Measurements from ENCODE around the gene SART1. TPM values are rescaled to one million over a fixed set of nuclear protein-coding genes. Genes with fewer than 3 reads are reported as not detected.

SART1 gene
- polyA plus RNA-seq, 1 donor from 2014 or later, result 34.9 TPM

DNA sequence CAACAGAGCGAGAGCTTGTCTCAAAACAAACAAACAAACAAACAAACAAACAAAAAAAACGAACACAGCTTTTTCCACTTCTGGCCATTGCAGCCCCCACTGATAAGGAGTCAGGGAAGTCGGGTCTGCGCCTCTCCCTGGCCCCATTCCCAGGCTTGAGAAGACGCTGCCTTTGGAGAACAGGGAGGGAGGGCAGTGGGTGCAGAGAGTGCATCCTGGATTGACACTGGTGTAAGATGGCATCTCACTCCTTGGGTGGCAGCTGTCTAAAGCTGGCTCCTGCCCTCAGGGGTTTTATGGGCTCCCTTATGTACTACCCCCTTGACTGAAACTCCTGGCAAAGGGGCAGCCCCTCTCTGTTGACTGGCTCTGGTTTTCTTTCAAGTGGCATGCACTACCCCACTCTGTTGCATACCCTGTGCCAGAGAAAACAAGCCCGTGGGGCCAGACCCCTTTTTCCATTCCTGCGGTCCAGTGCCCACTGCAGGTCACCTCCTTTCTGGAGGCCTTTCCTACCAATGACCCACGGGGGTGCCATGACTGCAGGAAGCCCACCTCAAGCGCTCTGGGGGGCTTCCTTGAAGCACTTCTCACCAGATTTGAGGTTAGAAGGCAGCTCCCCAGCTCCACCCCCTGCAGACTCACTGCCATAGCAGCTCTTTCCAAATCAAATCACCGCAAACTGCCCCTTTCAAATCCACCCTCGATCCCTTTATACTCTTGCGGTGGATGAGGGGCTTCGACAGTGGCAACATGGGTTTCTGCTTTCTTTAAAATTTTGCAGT, 29.6 kb upstream of the SART1 start:
- Histone ChIP-seq H3K4me3 (ENCODE audit: low read length) (no peak overlapping the region), H3K27ac (ENCODE audit: low read length) (no peak overlapping the region), H3K9me2 (ENCODE audit: insufficient read depth, low read length) (no peaks in the 10 kb centered on the region), H2AFZ (ENCODE audit: low read depth, low read length) (no peak overlapping the region), H3K9me3 (ENCODE audit: low read length) (no peaks in the 10 kb centered on the region), H3F3A (ENCODE audit: insufficient read depth, low read length, poor library complexity, severe bottlenecking) (no peaks in the 10 kb centered on the region), H3K9ac (ENCODE audit: low read length) (no peak overlapping the region), H3K79me2 (replicated peaks; ENCODE audit: insufficient read depth, low read length) (no peaks in the 10 kb centered on the region), H3K4me2 (ENCODE audit: low read length) (no peak overlapping the region), H3K27me3 (ENCODE audit: insufficient read depth, low read depth, low read length) (no peaks in the 10 kb centered on the region), H3K36me3 (ENCODE audit: insufficient read depth, low read length) (no peaks in the 10 kb centered on the region), H4K20me1 (ENCODE audit: insufficient read depth) (no peaks in the 10 kb centered on the region)
- TF ChIP-seq POLR2AphosphoS5 (IDR thresholded peaks at IDR 0.05), result no peak
- TF ChIP-seq, protein P1, sequence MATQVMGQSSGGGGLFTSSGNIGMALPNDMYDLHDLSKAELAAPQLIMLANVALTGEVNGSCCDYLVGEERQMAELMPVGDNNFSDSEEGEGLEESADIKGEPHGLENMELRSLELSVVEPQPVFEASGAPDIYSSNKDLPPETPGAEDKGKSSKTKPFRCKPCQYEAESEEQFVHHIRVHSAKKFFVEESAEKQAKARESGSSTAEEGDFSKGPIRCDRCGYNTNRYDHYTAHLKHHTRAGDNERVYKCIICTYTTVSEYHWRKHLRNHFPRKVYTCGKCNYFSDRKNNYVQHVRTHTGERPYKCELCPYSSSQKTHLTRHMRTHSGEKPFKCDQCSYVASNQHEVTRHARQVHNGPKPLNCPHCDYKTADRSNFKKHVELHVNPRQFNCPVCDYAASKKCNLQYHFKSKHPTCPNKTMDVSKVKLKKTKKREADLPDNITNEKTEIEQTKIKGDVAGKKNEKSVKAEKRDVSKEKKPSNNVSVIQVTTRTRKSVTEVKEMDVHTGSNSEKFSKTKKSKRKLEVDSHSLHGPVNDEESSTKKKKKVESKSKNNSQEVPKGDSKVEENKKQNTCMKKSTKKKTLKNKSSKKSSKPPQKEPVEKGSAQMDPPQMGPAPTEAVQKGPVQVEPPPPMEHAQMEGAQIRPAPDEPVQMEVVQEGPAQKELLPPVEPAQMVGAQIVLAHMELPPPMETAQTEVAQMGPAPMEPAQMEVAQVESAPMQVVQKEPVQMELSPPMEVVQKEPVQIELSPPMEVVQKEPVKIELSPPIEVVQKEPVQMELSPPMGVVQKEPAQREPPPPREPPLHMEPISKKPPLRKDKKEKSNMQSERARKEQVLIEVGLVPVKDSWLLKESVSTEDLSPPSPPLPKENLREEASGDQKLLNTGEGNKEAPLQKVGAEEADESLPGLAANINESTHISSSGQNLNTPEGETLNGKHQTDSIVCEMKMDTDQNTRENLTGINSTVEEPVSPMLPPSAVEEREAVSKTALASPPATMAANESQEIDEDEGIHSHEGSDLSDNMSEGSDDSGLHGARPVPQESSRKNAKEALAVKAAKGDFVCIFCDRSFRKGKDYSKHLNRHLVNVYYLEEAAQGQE (IDR thresholded peaks at IDR 0.05; ENCODE audit: borderline replicate concordance), result no peak
- no peak for TF ChIP-seq MXI1 (conservative IDR thresholded peaks at IDR 0.05; ENCODE audit: poor library complexity, severe bottlenecking)
- no peak for TF ChIP-seq SMC3 (conservative IDR thresholded peaks at IDR 0.05; ENCODE audit: poor library complexity)
- TF ChIP-seq TAF1 (IDR thresholded peaks at IDR 0.05; ENCODE audit: low read depth), result no peak
- TF ChIP-seq, protein P2, sequence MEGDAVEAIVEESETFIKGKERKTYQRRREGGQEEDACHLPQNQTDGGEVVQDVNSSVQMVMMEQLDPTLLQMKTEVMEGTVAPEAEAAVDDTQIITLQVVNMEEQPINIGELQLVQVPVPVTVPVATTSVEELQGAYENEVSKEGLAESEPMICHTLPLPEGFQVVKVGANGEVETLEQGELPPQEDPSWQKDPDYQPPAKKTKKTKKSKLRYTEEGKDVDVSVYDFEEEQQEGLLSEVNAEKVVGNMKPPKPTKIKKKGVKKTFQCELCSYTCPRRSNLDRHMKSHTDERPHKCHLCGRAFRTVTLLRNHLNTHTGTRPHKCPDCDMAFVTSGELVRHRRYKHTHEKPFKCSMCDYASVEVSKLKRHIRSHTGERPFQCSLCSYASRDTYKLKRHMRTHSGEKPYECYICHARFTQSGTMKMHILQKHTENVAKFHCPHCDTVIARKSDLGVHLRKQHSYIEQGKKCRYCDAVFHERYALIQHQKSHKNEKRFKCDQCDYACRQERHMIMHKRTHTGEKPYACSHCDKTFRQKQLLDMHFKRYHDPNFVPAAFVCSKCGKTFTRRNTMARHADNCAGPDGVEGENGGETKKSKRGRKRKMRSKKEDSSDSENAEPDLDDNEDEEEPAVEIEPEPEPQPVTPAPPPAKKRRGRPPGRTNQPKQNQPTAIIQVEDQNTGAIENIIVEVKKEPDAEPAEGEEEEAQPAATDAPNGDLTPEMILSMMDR (IDR thresholded peaks at IDR 0.05; ENCODE audit: poor library complexity, severe bottlenecking), result no peak
- no peak for TF ChIP-seq EZH2 (IDR thresholded peaks at IDR 0.05; ENCODE audit: borderline replicate concordance, insufficient read depth, low read length, poor library complexity, severe bottlenecking)

DNA sequence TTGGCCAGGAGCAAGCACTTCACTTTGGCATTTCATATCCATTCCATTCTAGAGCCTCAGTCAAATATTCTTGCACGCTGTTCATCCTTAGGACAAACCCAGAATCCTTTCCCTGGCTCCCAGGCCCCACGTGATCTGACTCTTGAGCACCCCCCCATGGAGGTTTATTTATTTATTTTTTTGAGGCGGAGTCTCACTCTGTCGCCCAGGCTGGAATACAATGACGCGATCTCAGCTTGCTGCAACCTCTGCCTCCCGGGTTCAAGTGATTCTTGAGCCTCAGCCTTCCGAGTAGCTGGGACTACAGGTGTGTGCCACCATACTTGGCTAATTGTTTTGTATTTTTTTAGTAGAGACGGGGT, 29.0 kb upstream of the SART1 start:
- H3K9ac ChIP-seq (ENCODE audit: low read length), result no peak overlapping the region
- H3K79me2 ChIP-seq (replicated peaks; ENCODE audit: insufficient read depth, low read length), result no peaks in the 10 kb centered on the region
- TF ChIP-seq TAF1 (IDR thresholded peaks at IDR 0.05; ENCODE audit: low read depth) (no peak), EP300 (conservative IDR thresholded peaks at IDR 0.05; ENCODE audit: poor library complexity, severe bottlenecking) (no peak), EZH2 (IDR thresholded peaks at IDR 0.05; ENCODE audit: borderline replicate concordance, insufficient read depth, low read length, poor library complexity, severe bottlenecking) (no peak), RAD21 (conservative IDR thresholded peaks at IDR 0.05) (no peak), POLR2AphosphoS5 (IDR thresholded peaks at IDR 0.05) (no peak)
- TF ChIP-seq, protein P2 (IDR thresholded peaks at IDR 0.05; ENCODE audit: poor library complexity, severe bottlenecking), result no peak
- no peaks in the 10 kb centered on the region for H3K9me2 ChIP-seq (ENCODE audit: insufficient read depth, low read length)
- no peaks in the 10 kb centered on the region for H3F3A ChIP-seq (ENCODE audit: insufficient read depth, low read length, poor library complexity, severe bottlenecking)
- no peak overlapping the region for H3K4me3 ChIP-seq (ENCODE audit: low read length)
- H2AFZ ChIP-seq (ENCODE audit: low read depth, low read length), result no peak overlapping the region
- no peaks in the 10 kb centered on the region for H3K27me3 ChIP-seq (ENCODE audit: insufficient read depth, low read depth, low read length)
- no peak overlapping the region for H3K4me2 ChIP-seq (ENCODE audit: low read length)
- H3K36me3 ChIP-seq (ENCODE audit: insufficient read depth, low read length), result no peaks in the 10 kb centered on the region
- H3K9me3 ChIP-seq (ENCODE audit: low read length), result no peaks in the 10 kb centered on the region
- H3K27ac ChIP-seq (ENCODE audit: low read length), result no peak overlapping the region
- H4K20me1 ChIP-seq (ENCODE audit: insufficient read depth), result no peaks in the 10 kb centered on the region
